ENCODE measurements around the gene GALNT7.

- TF ChIP-seq POLR2AphosphoS5 (IDR thresholded peaks at IDR 0.05) (no peak), POLR2A (IDR thresholded peaks at IDR 0.05) (no peak), CTCF (IDR thresholded peaks at IDR 0.05) (no peak), EP300 (IDR thresholded peaks at IDR 0.05; ENCODE audit: low read depth) (no peak)
These were observed 44.7 kb downstream of the GALNT7 start for GRCh38 chr4:173213296-173213695.
